C4-2B (cell line): ENCODE measurements around the gene ZAP70.

Source experiments
- ZFX ChIP-seq: fragments of 450-650 bp; IDR thresholded peaks from 2 replicates; pipeline ENCODE4 v1.6.1; 2017
- TF ChIP-seq, protein P1 (sequence below): fragments of 450-650 bp; conservative IDR thresholded peaks from 2 replicates; pipeline ENCODE4 v1.5.1; 2017; ENCODE audit warnings: mild to moderate bottlenecking

DNA sequence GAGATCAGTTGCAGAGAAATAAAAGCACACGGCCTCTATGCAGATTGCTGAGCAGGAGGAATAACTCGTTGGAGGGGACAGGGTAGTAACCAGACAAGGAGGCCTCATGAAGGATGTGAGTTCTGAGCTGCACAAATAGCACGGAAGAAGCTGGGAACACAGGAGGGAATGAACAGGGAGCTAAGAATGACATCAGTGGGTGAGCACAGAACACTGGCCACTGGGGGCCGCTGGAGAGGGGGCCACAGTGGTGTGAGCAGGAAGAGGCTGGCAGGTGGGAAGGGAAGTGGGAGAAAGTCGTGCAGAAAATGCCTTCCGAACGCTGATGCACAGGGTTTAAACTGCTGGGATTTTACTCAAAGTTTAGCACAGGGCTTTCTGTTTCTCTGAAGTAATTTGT is 61.0 kb downstream of the ZAP70 start:
- TF ChIP-seq, protein P1, sequence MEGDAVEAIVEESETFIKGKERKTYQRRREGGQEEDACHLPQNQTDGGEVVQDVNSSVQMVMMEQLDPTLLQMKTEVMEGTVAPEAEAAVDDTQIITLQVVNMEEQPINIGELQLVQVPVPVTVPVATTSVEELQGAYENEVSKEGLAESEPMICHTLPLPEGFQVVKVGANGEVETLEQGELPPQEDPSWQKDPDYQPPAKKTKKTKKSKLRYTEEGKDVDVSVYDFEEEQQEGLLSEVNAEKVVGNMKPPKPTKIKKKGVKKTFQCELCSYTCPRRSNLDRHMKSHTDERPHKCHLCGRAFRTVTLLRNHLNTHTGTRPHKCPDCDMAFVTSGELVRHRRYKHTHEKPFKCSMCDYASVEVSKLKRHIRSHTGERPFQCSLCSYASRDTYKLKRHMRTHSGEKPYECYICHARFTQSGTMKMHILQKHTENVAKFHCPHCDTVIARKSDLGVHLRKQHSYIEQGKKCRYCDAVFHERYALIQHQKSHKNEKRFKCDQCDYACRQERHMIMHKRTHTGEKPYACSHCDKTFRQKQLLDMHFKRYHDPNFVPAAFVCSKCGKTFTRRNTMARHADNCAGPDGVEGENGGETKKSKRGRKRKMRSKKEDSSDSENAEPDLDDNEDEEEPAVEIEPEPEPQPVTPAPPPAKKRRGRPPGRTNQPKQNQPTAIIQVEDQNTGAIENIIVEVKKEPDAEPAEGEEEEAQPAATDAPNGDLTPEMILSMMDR: peak; percentile 65
- TF ChIP-seq ZFX: no peak
